HepG2 (cell line): ENCODE results near the gene DCDC2C. TPM values are rescaled to one million over a fixed set of nuclear protein-coding genes. Genes with fewer than 3 reads are reported as not detected.

Source experiments
- ATAC-seq: fragments of 200-7000 bp; cut with Tn5 transposase; 3 replicates; pipeline ENCODE4 v1.9.1; 2020; ENCODE audit warnings: mild to moderate bottlenecking, moderate library complexity
- BruUV-seq: library from RNA; stranded (reverse); fragments of 400-500 nt; replicated peaks from 2 replicates; lab custom pipeline; 2021; lab: Mats Ljungman, UMichigan
- CTCF ChIA-PET: fragments of 300-600 bp; formaldehyde crosslinking; extraction: SDS; loops from one replicate; lab custom pipeline; 2021; ENCODE audit warnings: low total read pairs, inconsistent platforms, low intra/inter-chr PET ratio; lab: Yijun Ruan, JAX
- POLR2A ChIA-PET: fragments of 350-600 bp; sonication (Branson Sonifier 250); formaldehyde crosslinking; loops from one replicate; lab custom pipeline; 2020; ENCODE audit warnings: antibody characterized with exemption, inconsistent platforms; lab: Yijun Ruan, JAX
- DNase-seq: peaks from one replicate; pipeline ENCODE4 v3.0.0-alpha.2; 2015; ENCODE audit warnings: low spot score
- FAIRE-seq: peaks from 3 replicates; lab custom pipeline; 2011; peaks lifted over from hg19 to GRCh38; lab: Jason Lieb, UNC
- H2AFZ ChIP-seq: one replicate; pipeline ENCODE4 v1.6.1; 2011; ENCODE audit warnings: low read length, inconsistent platforms
- H3K27ac ChIP-seq: fragments of 300-600 bp; 3 replicates; pipeline ENCODE4 v1.8.0; 2011; ENCODE audit warnings: mixed run types, mild to moderate bottlenecking, mixed read lengths, low read length, inconsistent platforms; ENCODE audit not compliant: insufficient read depth; ENCODE audit errors: extremely low read length
- H3K27me3 ChIP-seq, 2 experiments: fragments of 200-600 bp in 1 of 2; 2 replicates in 1 of 2; 3 replicates in 1 of 2; pipeline versions ENCODE4 v1.6.0 to v1.8.0; 2011; ENCODE audit warnings: low read length in 2 of 2, mild to moderate bottlenecking in 2 of 2, moderate library complexity in 2 of 2, inconsistent platforms in 1 of 2; ENCODE audit not compliant: insufficient read depth in 2 of 2, control insufficient read depth in 1 of 2
- H3K36me3 ChIP-seq, 2 experiments: fragments of 200-600 bp in 1 of 2; replicated peaks in 1 of 2; 2 replicates in 1 of 2; 3 replicates in 1 of 2; pipeline versions ENCODE4 v1.5.1 to v1.8.0; 2011; ENCODE audit warnings: low read length in 2 of 2, inconsistent platforms in 1 of 2; ENCODE audit not compliant: insufficient read depth in 2 of 2, control insufficient read depth in 1 of 2
- H3K4me1 ChIP-seq: 2 replicates; pipeline ENCODE4 v1.5.1; 2012; ENCODE audit warnings: low read length, inconsistent platforms; ENCODE audit not compliant: insufficient read depth
- H3K4me2 ChIP-seq: 2 replicates; pipeline ENCODE4 v1.6.0; 2011; ENCODE audit warnings: low read depth, low read length, inconsistent platforms
- H3K4me3 ChIP-seq, 3 experiments: fragments of 200-600 bp in 1 of 3; sonication (generic), shearing (Covaris generic) in 1 of 3; replicated peaks in 1 of 3; 2 replicates each; pipeline ENCODE4 v1.5.1; 2011 to 2016; ENCODE audit warnings: low read length in 3 of 3, inconsistent platforms in 2 of 3, low read depth in 2 of 3, mild to moderate bottlenecking in 2 of 3, control low read depth in 1 of 3, mixed read lengths in 1 of 3; ENCODE audit not compliant: insufficient read depth in 1 of 3
- H3K79me2 ChIP-seq: one replicate; pipeline ENCODE4 v1.6.1; 2011; ENCODE audit warnings: low read length, inconsistent platforms; ENCODE audit not compliant: insufficient read depth
- H3K9ac ChIP-seq: 2 replicates; pipeline ENCODE4 v1.6.0; 2011; ENCODE audit warnings: mild to moderate bottlenecking, low read depth, low read length, inconsistent platforms; ENCODE audit not compliant: insufficient read depth
- H3K9me3 ChIP-seq: 2 replicates; pipeline ENCODE4 v1.5.1; 2012; ENCODE audit warnings: mild to moderate bottlenecking, low read length
- H4K20me1 ChIP-seq: 2 replicates; pipeline ENCODE4 v1.6.0; 2011; ENCODE audit warnings: inconsistent platforms, mild to moderate bottlenecking, low read length, moderate library complexity; ENCODE audit not compliant: insufficient read depth
- EZH2 ChIP-seq: conservative IDR thresholded peaks from 2 replicates; pipeline ENCODE4 v1.6.1; 2012; ENCODE audit warnings: mild to moderate bottlenecking, low read depth, low read length, moderate library complexity
- MAFG ChIP-seq: sonication (generic); formaldehyde crosslinking; IDR thresholded peaks from 2 replicates; pipeline ENCODE4 v1.5.1; 2020; ENCODE audit warnings: mild to moderate bottlenecking, missing genetic modification reagents
- RBM39 ChIP-seq: fragments of 200-400 bp; formaldehyde crosslinking; IDR thresholded peaks from one replicate; pipeline ENCODE4 v1.6.1; 2018; ENCODE audit warnings: antibody characterized with exemption, mild to moderate bottlenecking, low read depth, low read length; ENCODE audit not compliant: poor library complexity, severe bottlenecking
- STAT5B ChIP-seq: sonication (generic); formaldehyde crosslinking; IDR thresholded peaks from 2 replicates; pipeline ENCODE4 v1.4.0; 2020; ENCODE audit warnings: missing genetic modification reagents
- ZNF567 ChIP-seq: sonication (generic); formaldehyde crosslinking; IDR thresholded peaks from 2 replicates; pipeline ENCODE4 v1.8.1; 2023; ENCODE audit warnings: mild to moderate bottlenecking, missing genetic modification reagents, borderline replicate concordance
- ZNF598 ChIP-seq: sonication (generic); formaldehyde crosslinking; IDR thresholded peaks from 2 replicates; pipeline ENCODE4 v1.5.1; 2020; ENCODE audit warnings: mild to moderate bottlenecking, missing genetic modification reagents, borderline replicate concordance
- ZNF678 ChIP-seq: sonication (generic); formaldehyde crosslinking; IDR thresholded peaks from 2 replicates; pipeline ENCODE4 v1.4.0; 2020; ENCODE audit warnings: mild to moderate bottlenecking, missing genetic modification reagents
- ZNF883 ChIP-seq: sonication (generic); formaldehyde crosslinking; IDR thresholded peaks from 2 replicates; pipeline ENCODE4 v1.5.1; 2020; ENCODE audit warnings: mild to moderate bottlenecking, missing genetic modification reagents; ENCODE audit errors: not compliant biosample characterization
- WGBS: methylation state at CpG from one replicate; pipeline ENCODE4 v1.1.6; 2017; ENCODE audit warnings: low lambda C conversion rate; 5-methylcytosine and 5-hydroxymethylcytosine counted together
- in situ Hi-C: cut with HindIII; loops from 2 replicates; pipeline ENCODE4 v1.10.0; 2017; ENCODE audit warnings: low pct_unique_long_range_greater_than_20kb; ENCODE audit not compliant: extremely low pct_ligation_motif_present
- intact Hi-C: fragments of 100-400 bp; cut with micrococcal nuclease; formaldehyde crosslinking; loops from one replicate; pipeline ENCODE4 v1.10.0; 2022; ENCODE audit not compliant: unreplicated experiment
- polyA plus RNA-seq, 8 experiments: library from polyadenylated mRNA; depleted of rRNA in 3 of 8; stranded (reverse) in 7 of 8; unstranded in 1 of 8; fragments of >200 nt; fragmentation: Illumina TruSeq in 4 of 8; extraction: Trizol in 4 of 8; gene quantifications; 2 replicates each; pipeline versions ENCODE4 v1.2.1 to v1.2.3, GENCODE V29; 2011 to 2016; ENCODE audit warnings: low read depth in 4 of 8, missing spikeins in 1 of 8, mixed read lengths in 1 of 8; ENCODE audit not compliant: insufficient read depth in 1 of 8
- total RNA-seq, 5 experiments: library from RNA; depleted of rRNA; stranded (reverse); fragments of >200 nt; fragmentation: Illumina TruSeq; extraction: Trizol; gene quantifications; 2 replicates each; pipeline ENCODE4 v1.2.3, GENCODE V29; 2016; ENCODE audit warnings: low read depth in 1 of 5
- TF ChIP-seq, protein P1 (sequence below): sonication (generic); formaldehyde crosslinking; IDR thresholded peaks from 2 replicates; pipeline ENCODE4 v1.4.0; 2020; ENCODE audit warnings: mild to moderate bottlenecking, missing genetic modification reagents
- TF ChIP-seq, protein P2 (sequence below): sonication (generic); formaldehyde crosslinking; IDR thresholded peaks from 2 replicates; pipeline ENCODE4 v1.4.0; 2020; ENCODE audit warnings: missing genetic modification reagents, borderline replicate concordance
- TF ChIP-seq, protein P3 (sequence below), 2 experiments: IDR thresholded peaks; 2 replicates each; pipeline ENCODE4 v1.6.1; 2011 to 2012; ENCODE audit warnings: low read length in 2 of 2, borderline replicate concordance in 1 of 2, low read depth in 1 of 2, mild to moderate bottlenecking in 1 of 2, moderate library complexity in 1 of 2

The DCDC2C gene
- total and polyA plus RNA-seq, 2 of the 13 experiments (the other 11 are each of a cell fraction or from before 2014, with no cell fraction given), result not detected

DNA sequence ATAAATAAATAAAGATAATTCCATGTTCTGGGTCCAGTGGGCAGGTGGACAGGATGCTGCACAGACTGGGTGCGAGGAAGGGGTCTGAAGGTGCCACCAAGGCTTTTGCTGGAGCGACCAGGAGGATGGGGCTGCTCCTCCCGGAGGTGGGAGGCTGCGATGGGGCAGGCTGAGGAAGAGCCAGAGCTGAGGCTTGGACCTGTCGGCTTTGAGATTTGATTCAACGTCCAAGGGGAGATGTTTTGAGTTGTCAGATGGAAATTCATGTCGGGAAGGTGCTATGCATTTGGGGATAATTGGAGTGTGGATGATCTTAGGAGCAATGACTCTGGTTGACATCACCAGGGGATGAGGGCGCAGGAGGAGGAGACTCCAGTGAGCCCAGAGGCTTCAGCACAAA lies 33.7 kb upstream of the DCDC2C start (continued):
- TF ChIP-seq ZNF883 (no peak), STAT5B (CRISPR knock-in tag) (no peak), ZNF678 (CRISPR knock-in tag) (no peak), RBM39 (no peak)
- TF ChIP-seq, protein P1, sequence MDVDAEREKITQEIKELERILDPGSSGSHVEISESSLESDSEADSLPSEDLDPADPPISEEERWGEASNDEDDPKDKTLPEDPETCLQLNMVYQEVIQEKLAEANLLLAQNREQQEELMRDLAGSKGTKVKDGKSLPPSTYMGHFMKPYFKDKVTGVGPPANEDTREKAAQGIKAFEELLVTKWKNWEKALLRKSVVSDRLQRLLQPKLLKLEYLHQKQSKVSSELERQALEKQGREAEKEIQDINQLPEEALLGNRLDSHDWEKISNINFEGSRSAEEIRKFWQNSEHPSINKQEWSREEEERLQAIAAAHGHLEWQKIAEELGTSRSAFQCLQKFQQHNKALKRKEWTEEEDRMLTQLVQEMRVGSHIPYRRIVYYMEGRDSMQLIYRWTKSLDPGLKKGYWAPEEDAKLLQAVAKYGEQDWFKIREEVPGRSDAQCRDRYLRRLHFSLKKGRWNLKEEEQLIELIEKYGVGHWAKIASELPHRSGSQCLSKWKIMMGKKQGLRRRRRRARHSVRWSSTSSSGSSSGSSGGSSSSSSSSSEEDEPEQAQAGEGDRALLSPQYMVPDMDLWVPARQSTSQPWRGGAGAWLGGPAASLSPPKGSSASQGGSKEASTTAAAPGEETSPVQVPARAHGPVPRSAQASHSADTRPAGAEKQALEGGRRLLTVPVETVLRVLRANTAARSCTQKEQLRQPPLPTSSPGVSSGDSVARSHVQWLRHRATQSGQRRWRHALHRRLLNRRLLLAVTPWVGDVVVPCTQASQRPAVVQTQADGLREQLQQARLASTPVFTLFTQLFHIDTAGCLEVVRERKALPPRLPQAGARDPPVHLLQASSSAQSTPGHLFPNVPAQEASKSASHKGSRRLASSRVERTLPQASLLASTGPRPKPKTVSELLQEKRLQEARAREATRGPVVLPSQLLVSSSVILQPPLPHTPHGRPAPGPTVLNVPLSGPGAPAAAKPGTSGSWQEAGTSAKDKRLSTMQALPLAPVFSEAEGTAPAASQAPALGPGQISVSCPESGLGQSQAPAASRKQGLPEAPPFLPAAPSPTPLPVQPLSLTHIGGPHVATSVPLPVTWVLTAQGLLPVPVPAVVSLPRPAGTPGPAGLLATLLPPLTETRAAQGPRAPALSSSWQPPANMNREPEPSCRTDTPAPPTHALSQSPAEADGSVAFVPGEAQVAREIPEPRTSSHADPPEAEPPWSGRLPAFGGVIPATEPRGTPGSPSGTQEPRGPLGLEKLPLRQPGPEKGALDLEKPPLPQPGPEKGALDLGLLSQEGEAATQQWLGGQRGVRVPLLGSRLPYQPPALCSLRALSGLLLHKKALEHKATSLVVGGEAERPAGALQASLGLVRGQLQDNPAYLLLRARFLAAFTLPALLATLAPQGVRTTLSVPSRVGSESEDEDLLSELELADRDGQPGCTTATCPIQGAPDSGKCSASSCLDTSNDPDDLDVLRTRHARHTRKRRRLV (CRISPR knock-in tag), result no peak
- TF ChIP-seq, all 625 proteins: peak for 0

DNA sequence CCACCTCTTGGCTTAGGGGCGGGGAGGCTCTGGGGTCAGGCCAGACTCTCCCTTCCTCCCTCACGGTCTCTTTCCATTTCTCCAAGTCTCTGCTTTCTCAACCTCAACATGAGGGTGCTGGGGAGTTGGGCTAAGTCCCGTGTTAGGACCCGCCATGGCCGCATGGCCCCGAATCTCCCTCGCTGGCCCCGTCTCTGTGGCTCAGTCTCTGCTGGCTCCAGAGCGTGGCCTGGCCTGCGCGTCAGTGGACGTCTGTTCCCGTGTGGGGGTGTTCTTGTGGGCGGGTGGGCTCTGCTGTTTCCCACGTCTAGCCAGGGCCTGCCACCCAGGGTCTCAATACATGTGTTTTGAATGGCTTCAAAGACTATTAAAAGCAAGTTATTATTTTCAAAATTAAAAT lies 33.0 kb upstream of the DCDC2C start:
- Histone ChIP-seq H3K4me2 (no peak overlapping the region), H3K27me3 (peaks cover 3 to 30% of the 10 kb centered on the region in 2 experiments; a peak in 3 of 5 replicates), H3K9ac (no peak overlapping the region), H3K9me3 (no peaks in the 10 kb centered on the region), H4K20me1 (no peaks in the 10 kb centered on the region), H2AFZ (no peak overlapping the region), H3K27ac (no peak overlapping the region), H3K4me1 (peaks cover 13% of the 10 kb centered on the region), H3K79me2 (no peaks in the 10 kb centered on the region), H3K4me3 (no peak overlapping the region), H3K36me3 (no peaks in the 10 kb centered on the region)
- WGBS, result 49% methylated on average over 15 of the region's 15 CpGs
- in situ Hi-C loops (no loop called here), intact Hi-C loops (no loop called here)
- FAIRE-seq, result no peak
- BruUV-seq, result no TSS peak
- POLR2A ChIA-PET, result no interaction called here
- CTCF ChIA-PET, result no interaction called here
- DNase-seq, result no peak
- 0 out of 3 replicates have a peak, but pooled peaks have one; percentile 25 for ATAC-seq
- no peak for TF ChIP-seq MAFG (CRISPR knock-in tag)
- TF ChIP-seq ZNF567 (CRISPR knock-in tag), result no peak
- TF ChIP-seq EZH2, result no peak
- TF ChIP-seq, protein P2, sequence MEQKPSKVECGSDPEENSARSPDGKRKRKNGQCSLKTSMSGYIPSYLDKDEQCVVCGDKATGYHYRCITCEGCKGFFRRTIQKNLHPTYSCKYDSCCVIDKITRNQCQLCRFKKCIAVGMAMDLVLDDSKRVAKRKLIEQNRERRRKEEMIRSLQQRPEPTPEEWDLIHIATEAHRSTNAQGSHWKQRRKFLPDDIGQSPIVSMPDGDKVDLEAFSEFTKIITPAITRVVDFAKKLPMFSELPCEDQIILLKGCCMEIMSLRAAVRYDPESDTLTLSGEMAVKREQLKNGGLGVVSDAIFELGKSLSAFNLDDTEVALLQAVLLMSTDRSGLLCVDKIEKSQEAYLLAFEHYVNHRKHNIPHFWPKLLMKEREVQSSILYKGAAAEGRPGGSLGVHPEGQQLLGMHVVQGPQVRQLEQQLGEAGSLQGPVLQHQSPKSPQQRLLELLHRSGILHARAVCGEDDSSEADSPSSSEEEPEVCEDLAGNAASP, result no peak
- TF ChIP-seq ZNF598 (CRISPR knock-in tag), result no peak
- TF ChIP-seq, protein P3, sequence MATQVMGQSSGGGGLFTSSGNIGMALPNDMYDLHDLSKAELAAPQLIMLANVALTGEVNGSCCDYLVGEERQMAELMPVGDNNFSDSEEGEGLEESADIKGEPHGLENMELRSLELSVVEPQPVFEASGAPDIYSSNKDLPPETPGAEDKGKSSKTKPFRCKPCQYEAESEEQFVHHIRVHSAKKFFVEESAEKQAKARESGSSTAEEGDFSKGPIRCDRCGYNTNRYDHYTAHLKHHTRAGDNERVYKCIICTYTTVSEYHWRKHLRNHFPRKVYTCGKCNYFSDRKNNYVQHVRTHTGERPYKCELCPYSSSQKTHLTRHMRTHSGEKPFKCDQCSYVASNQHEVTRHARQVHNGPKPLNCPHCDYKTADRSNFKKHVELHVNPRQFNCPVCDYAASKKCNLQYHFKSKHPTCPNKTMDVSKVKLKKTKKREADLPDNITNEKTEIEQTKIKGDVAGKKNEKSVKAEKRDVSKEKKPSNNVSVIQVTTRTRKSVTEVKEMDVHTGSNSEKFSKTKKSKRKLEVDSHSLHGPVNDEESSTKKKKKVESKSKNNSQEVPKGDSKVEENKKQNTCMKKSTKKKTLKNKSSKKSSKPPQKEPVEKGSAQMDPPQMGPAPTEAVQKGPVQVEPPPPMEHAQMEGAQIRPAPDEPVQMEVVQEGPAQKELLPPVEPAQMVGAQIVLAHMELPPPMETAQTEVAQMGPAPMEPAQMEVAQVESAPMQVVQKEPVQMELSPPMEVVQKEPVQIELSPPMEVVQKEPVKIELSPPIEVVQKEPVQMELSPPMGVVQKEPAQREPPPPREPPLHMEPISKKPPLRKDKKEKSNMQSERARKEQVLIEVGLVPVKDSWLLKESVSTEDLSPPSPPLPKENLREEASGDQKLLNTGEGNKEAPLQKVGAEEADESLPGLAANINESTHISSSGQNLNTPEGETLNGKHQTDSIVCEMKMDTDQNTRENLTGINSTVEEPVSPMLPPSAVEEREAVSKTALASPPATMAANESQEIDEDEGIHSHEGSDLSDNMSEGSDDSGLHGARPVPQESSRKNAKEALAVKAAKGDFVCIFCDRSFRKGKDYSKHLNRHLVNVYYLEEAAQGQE (IDR thresholded peaks at IDR 0.05; ENCODE audit: borderline replicate concordance in 1 of 2, low read depth in 1 of 2, low read length in 2 of 2), result no peak
